CD4-positive, alpha-beta T cell treated with Interleukin-10 for 1 hour (primary cell): ENCODE results near the gene GPR148.
"Not testable (repeated sequence)": the region's sequence is repeated elsewhere in the genome, so short reads cannot be mapped to it uniquely, and the experiment has no call there.

ENCODE experiments used
- DNase-seq: peaks from one replicate; pipeline ENCODE4 v3.0.0-alpha.2; 2020

The GPR148 gene

GRCh38 chr2:130728549-130729316 is at the start of gene GPR148:
Gene GPR148 (plus strand): TSS chr2:130729070. CDS start chr2:130729152, 82 bp downstream.
- DNase-seq: peak; percentile 13

- DNase-seq: not testable (repeated sequence)
Measured at GRCh38 chr2:130692041-130692770, 36.7 kb upstream of the GPR148 start.

GRCh38 chr2:130693474-130693873 is 35.4 kb upstream of the GPR148 start:
- DNase-seq: peak; percentile 17

GRCh38 chr2:130703250-130703649 is 25.6 kb upstream of the GPR148 start:
- not testable (repeated sequence) for DNase-seq

- not testable (repeated sequence) for DNase-seq
Measured at GRCh38 chr2:130714795-130715194, 14.1 kb upstream of the GPR148 start.

GRCh38 chr2:130720036-130720435 is 8.8 kb upstream of the GPR148 start:
- no peak for DNase-seq

GRCh38 chr2:130720528-130720927 is 8.3 kb upstream of the GPR148 start:
- no peak for DNase-seq

- DNase-seq: no peak
Measured at GRCh38 chr2:130724455-130724854, 4.4 kb upstream of the GPR148 start.

GRCh38 chr2:130726614-130727180 is 2.2 kb upstream of the GPR148 start:
- no peak for DNase-seq

- DNase-seq: peak; percentile 94
Measured at GRCh38 chr2:130727286-130727924, 1.5 kb upstream of the GPR148 start.

GRCh38 chr2:130728007-130728454 is 839 bp upstream of the GPR148 start:
- DNase-seq: peak; percentile 60

- DNase-seq: no peak
Measured at GRCh38 chr2:130729322-130730299, 741 bp downstream of the GPR148 start.

GRCh38 chr2:130732257-130732656 is 3.4 kb downstream of the GPR148 start:
- not testable (repeated sequence) for DNase-seq

- DNase-seq: no peak
Measured at GRCh38 chr2:130735200-130735599, 6.3 kb downstream of the GPR148 start.

GRCh38 chr2:130736487-130736886 is 7.6 kb downstream of the GPR148 start:
- DNase-seq: no peak

- no peak for DNase-seq
Measured at GRCh38 chr2:130737592-130737991, 8.7 kb downstream of the GPR148 start.

- no peak for DNase-seq
Measured at GRCh38 chr2:130740671-130741070, 11.8 kb downstream of the GPR148 start.

GRCh38 chr2:130743278-130743677 is 14.4 kb downstream of the GPR148 start:
- no peak for DNase-seq

- no peak for DNase-seq
Measured at GRCh38 chr2:130744287-130745117, 15.6 kb downstream of the GPR148 start.

- no peak for DNase-seq
Measured at GRCh38 chr2:130749078-130749477, 20.2 kb downstream of the GPR148 start.

GRCh38 chr2:130749641-130750040 is 20.8 kb downstream of the GPR148 start:
- DNase-seq: no peak
